ENCODE measurements around the gene FAM72A.
"Not testable (repeated sequence)": the region's sequence is repeated elsewhere in the genome, so short reads cannot be mapped to it uniquely, and the experiment has no call there.

DNA sequence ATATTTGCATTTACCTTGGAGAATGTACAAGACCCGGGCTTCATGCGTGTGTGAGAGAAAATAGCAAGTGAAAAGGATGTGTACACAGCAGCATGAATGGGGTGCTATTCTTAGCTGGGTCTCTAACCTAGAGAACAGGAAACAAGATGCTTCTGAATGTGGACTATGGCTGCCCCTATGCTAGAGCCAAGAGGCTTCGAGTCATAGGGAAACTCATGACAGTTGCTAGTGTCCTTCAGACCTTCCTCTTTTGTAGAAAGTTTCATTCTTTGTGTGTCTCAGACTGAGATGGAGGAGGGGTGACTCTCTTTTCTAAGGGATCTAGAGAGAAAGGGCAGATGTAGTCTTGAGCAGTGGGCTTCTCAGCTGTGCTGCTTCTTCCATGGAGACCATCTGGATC is 40.7 kb upstream of the FAM72A start:
- TF ChIP-seq CTCF (IDR thresholded peaks at IDR 0.05); POLR2A (IDR thresholded peaks at IDR 0.05); POLR2AphosphoS5 (IDR thresholded peaks at IDR 0.05; ENCODE audit: insufficient read depth in 1 of 2, low read depth in 1 of 2): not testable (repeated sequence)
